ENCODE results near the gene SERPINA6. TPM values are rescaled to one million over a fixed set of nuclear protein-coding genes. Genes with fewer than 3 reads are reported as not detected.

SERPINA6 gene
- polyA plus RNA-seq, 1 donor (not counting 4 experiments of a cell fraction or from before 2014, with no cell fraction given): not detected

GRCh38 chr14:94364964-94365363 is 41.8 kb upstream of the SERPINA6 start:
- no peaks in the 10 kb centered on the region for H3K79me2 ChIP-seq (ENCODE audit: control insufficient read depth, insufficient read depth, low read length)
- DNase-seq (ENCODE audit: low read depth, low spot score) (no peak), FAIRE-seq (no peak)
- dilution Hi-C loops (cut with MboI; ENCODE audit: extremely low pct_ligation_motif_present, low sequenced_read_pairs): no loop called here
- no peaks in the 10 kb centered on the region for H3K36me3 ChIP-seq (ENCODE audit: control insufficient read depth in 2 of 2, extremely low read depth in 1 of 2, insufficient read depth in 2 of 2, low read length in 2 of 2)
- no peak overlapping the region for H3K9ac ChIP-seq (ENCODE audit: control insufficient read depth, extremely low read depth, insufficient read depth, low read length)
- no peaks in the 10 kb centered on the region for H3K27me3 ChIP-seq (ENCODE audit: control insufficient read depth, extremely low read depth, insufficient read depth, low read length)
- no peak overlapping the region for H3K27ac ChIP-seq (ENCODE audit: control insufficient read depth, insufficient read depth, low read length)
- no peak overlapping the region for H2AFZ ChIP-seq (ENCODE audit: control insufficient read depth, low read length)
- H3K9me1 ChIP-seq (ENCODE audit: control insufficient read depth, extremely low read depth, insufficient read depth, low read length): no peaks in the 10 kb centered on the region
- no peak overlapping the region for H3K4me3 ChIP-seq (ENCODE audit: control insufficient read depth in 2 of 3, extremely low read depth in 1 of 3, insufficient read depth in 2 of 3, low read depth in 1 of 3, low read length in 3 of 3)
- TF ChIP-seq CTCF (optimal IDR thresholded peaks at IDR 0.05 in 1 of 3, IDR thresholded peaks at IDR 0.05 in 1 of 3, conservative IDR thresholded peaks at IDR 0.05 in 1 of 3; ENCODE audit: extremely low read depth in 1 of 3, insufficient read depth in 2 of 3, low read length in 3 of 3) (no peak), EZH2 (IDR thresholded peaks at IDR 0.05; ENCODE audit: low read length) (no peak)
- H3K4me2 ChIP-seq (ENCODE audit: control insufficient read depth, extremely low read depth, insufficient read depth, low read depth, low read length): no peak overlapping the region
- H3K4me1 ChIP-seq (ENCODE audit: control insufficient read depth, extremely low read depth, insufficient read depth, low read length): no peaks in the 10 kb centered on the region
- H3K9me3 ChIP-seq (ENCODE audit: control insufficient read depth, low read depth, low read length): no peaks in the 10 kb centered on the region
- H4K20me1 ChIP-seq (ENCODE audit: control insufficient read depth, extremely low read depth, insufficient read depth, low read length): no peaks in the 10 kb centered on the region

- dilution Hi-C loops (cut with MboI; ENCODE audit: extremely low pct_ligation_motif_present, low sequenced_read_pairs): no loop called here
Observed at GRCh38 chr14:94364037-94364436, 40.9 kb upstream of the SERPINA6 start.

More at GRCh38 chr14:94364037-94364436, 40.9 kb upstream of the SERPINA6 start:
- Histone ChIP-seq H3K4me1 (ENCODE audit: control insufficient read depth, extremely low read depth, insufficient read depth, low read length) (no peaks in the 10 kb centered on the region), H3K79me2 (ENCODE audit: control insufficient read depth, insufficient read depth, low read length) (no peaks in the 10 kb centered on the region), H2AFZ (ENCODE audit: control insufficient read depth, low read length) (no peak overlapping the region), H4K20me1 (ENCODE audit: control insufficient read depth, extremely low read depth, insufficient read depth, low read length) (no peaks in the 10 kb centered on the region), H3K4me2 (ENCODE audit: control insufficient read depth, extremely low read depth, insufficient read depth, low read depth, low read length) (no peak overlapping the region), H3K9me1 (ENCODE audit: control insufficient read depth, extremely low read depth, insufficient read depth, low read length) (no peaks in the 10 kb centered on the region), H3K36me3 (ENCODE audit: control insufficient read depth in 2 of 2, extremely low read depth in 1 of 2, insufficient read depth in 2 of 2, low read length in 2 of 2) (no peaks in the 10 kb centered on the region), H3K4me3 (ENCODE audit: control insufficient read depth in 2 of 3, extremely low read depth in 1 of 3, insufficient read depth in 2 of 3, low read depth in 1 of 3, low read length in 3 of 3) (no peak overlapping the region), H3K27ac (ENCODE audit: control insufficient read depth, insufficient read depth, low read length) (no peak overlapping the region), H3K9me3 (ENCODE audit: control insufficient read depth, low read depth, low read length) (no peaks in the 10 kb centered on the region), H3K9ac (ENCODE audit: control insufficient read depth, extremely low read depth, insufficient read depth, low read length) (no peak overlapping the region), H3K27me3 (ENCODE audit: control insufficient read depth, extremely low read depth, insufficient read depth, low read length) (no peaks in the 10 kb centered on the region)
- DNase-seq (ENCODE audit: low read depth, low spot score) (no peak), FAIRE-seq (no peak)
- TF ChIP-seq EZH2 (IDR thresholded peaks at IDR 0.05; ENCODE audit: low read length) (no peak), CTCF (optimal IDR thresholded peaks at IDR 0.05 in 1 of 3, IDR thresholded peaks at IDR 0.05 in 1 of 3, conservative IDR thresholded peaks at IDR 0.05 in 1 of 3; ENCODE audit: extremely low read depth in 1 of 3, insufficient read depth in 2 of 3, low read length in 3 of 3) (no peak)
